Measurements from ENCODE around the gene C1QC.

Gene C1QC

GRCh38 chr1:22628698-22629444 lies 14.6 kb upstream of the C1QC start:
- Histone ChIP-seq H3K4me2 (ENCODE audit: insufficient read depth, low read length, poor library complexity, severe bottlenecking) (no peak overlapping the region), H3K4me1 (ENCODE audit: control insufficient read depth in 2 of 2, insufficient read depth in 1 of 2, low read depth in 1 of 2, low read length in 2 of 2) (peaks cover 2 to 10% of the 10 kb centered on the region in 2 donors), H4K91ac (ENCODE audit: low read depth, low read length, poor library complexity) (no peak overlapping the region), H3K36me3 (replicated peaks in 1 of 2; ENCODE audit: control insufficient read depth in 2 of 2, insufficient read depth in 2 of 2, low read length in 2 of 2) (no peaks in the 10 kb centered on the region), H2BK15ac (ENCODE audit: low read length) (no peak overlapping the region), H2AFZ (ENCODE audit: low read length) (no peak overlapping the region), H3K27me3 (ENCODE audit: control insufficient read depth in 3 of 3, insufficient read depth in 3 of 3, low read depth in 1 of 3, low read length in 3 of 3) (peaks cover 0 to 49% (median 0%) of the 10 kb centered on the region in 3 experiments), H2BK12ac (ENCODE audit: low read length) (no peak overlapping the region), H3K18ac (ENCODE audit: low read length) (no peak overlapping the region), H3K79me1 (ENCODE audit: low read depth, low read length) (no peaks in the 10 kb centered on the region), H3K14ac (ENCODE audit: low read length) (no peak overlapping the region), H3K4me3 (ENCODE audit: low read length in 2 of 2) (no peak overlapping the region), H3K4ac (ENCODE audit: low read length) (no peak overlapping the region), H3K23ac (ENCODE audit: low read depth, low read length, poor library complexity) (no peak overlapping the region), H2AK5ac (ENCODE audit: low read depth, low read length) (no peak overlapping the region), H3K9ac (ENCODE audit: low read depth, low read length, poor library complexity) (no peak overlapping the region), H3K9me3 (replicated peaks in 1 of 2; ENCODE audit: control insufficient read depth in 2 of 2, insufficient read depth in 1 of 2, low read depth in 1 of 2, low read length in 2 of 2) (no peaks in the 10 kb centered on the region), H2BK5ac (ENCODE audit: low read length) (no peak overlapping the region), H2BK120ac (ENCODE audit: low read depth, low read length) (no peak overlapping the region), H4K8ac (ENCODE audit: low read depth, low read length) (no peak overlapping the region), H3K27ac (replicated peaks; ENCODE audit: low read length) (no peak overlapping the region)
- no peak for DNase-seq (ENCODE audit: low spot score)
- WGBS, 2 donors (ENCODE audit: extremely low coverage in 2 of 2, insufficient read length in 2 of 2, insufficient replicate concordance in 1 of 2), result no CpG with 5 or more reads among the region's 11 CpGs

GRCh38 chr1:22629886-22630285 lies 13.5 kb upstream of the C1QC start:
- no peaks in the 10 kb centered on the region for H3K36me3 ChIP-seq (replicated peaks in 1 of 2; ENCODE audit: control insufficient read depth in 2 of 2, insufficient read depth in 2 of 2, low read length in 2 of 2)
- peaks cover 2 to 10% of the 10 kb centered on the region in 2 donors for H3K4me1 ChIP-seq (ENCODE audit: control insufficient read depth in 2 of 2, insufficient read depth in 1 of 2, low read depth in 1 of 2, low read length in 2 of 2)
- H3K4me2 ChIP-seq (ENCODE audit: insufficient read depth, low read length, poor library complexity, severe bottlenecking), result no peak overlapping the region
- no peak overlapping the region for H3K14ac ChIP-seq (ENCODE audit: low read length)
- no peak overlapping the region for H2BK12ac ChIP-seq (ENCODE audit: low read length)
- H3K9me3 ChIP-seq (replicated peaks in 1 of 2; ENCODE audit: control insufficient read depth in 2 of 2, insufficient read depth in 1 of 2, low read depth in 1 of 2, low read length in 2 of 2), result no peaks in the 10 kb centered on the region
- no peak overlapping the region for H3K27ac ChIP-seq (replicated peaks; ENCODE audit: low read length)
- H4K8ac ChIP-seq (ENCODE audit: low read depth, low read length), result no peak overlapping the region
- H2AK5ac ChIP-seq (ENCODE audit: low read depth, low read length), result no peak overlapping the region
- H3K4me3 ChIP-seq (ENCODE audit: low read length in 2 of 2), result no peak overlapping the region
- H2BK120ac ChIP-seq (ENCODE audit: low read depth, low read length), result no peak overlapping the region
- DNase-seq (ENCODE audit: low spot score), result no peak
- H3K23ac ChIP-seq (ENCODE audit: low read depth, low read length, poor library complexity), result no peak overlapping the region
- no CpG with 5 or more reads among the region's 2 CpGs for WGBS, 2 donors (ENCODE audit: extremely low coverage in 2 of 2, insufficient read length in 2 of 2, insufficient replicate concordance in 1 of 2)
- H2AFZ ChIP-seq (ENCODE audit: low read length), result peak overlapping the region; percentile 48
- no peak overlapping the region for H2BK15ac ChIP-seq (ENCODE audit: low read length)
- no peak overlapping the region for H4K91ac ChIP-seq (ENCODE audit: low read depth, low read length, poor library complexity)
- no peak overlapping the region for H3K4ac ChIP-seq (ENCODE audit: low read length)
- H3K79me1 ChIP-seq (ENCODE audit: low read depth, low read length), result no peaks in the 10 kb centered on the region
- H3K27me3 ChIP-seq (ENCODE audit: control insufficient read depth in 3 of 3, insufficient read depth in 3 of 3, low read depth in 1 of 3, low read length in 3 of 3), result peaks cover 0 to 44% (median 0%) of the 10 kb centered on the region in 3 experiments
- no peak overlapping the region for H3K18ac ChIP-seq (ENCODE audit: low read length)
- no peak overlapping the region for H2BK5ac ChIP-seq (ENCODE audit: low read length)
- H3K9ac ChIP-seq (ENCODE audit: low read depth, low read length, poor library complexity), result no peak overlapping the region

- Histone ChIP-seq H3K18ac (ENCODE audit: low read length) (no peak overlapping the region), H2BK15ac (ENCODE audit: low read length) (no peak overlapping the region), H3K27me3 (ENCODE audit: control insufficient read depth in 3 of 3, insufficient read depth in 3 of 3, low read depth in 1 of 3, low read length in 3 of 3) (peaks cover 0 to 13% (median 0%) of the 10 kb centered on the region in 3 experiments), H4K8ac (ENCODE audit: low read depth, low read length) (no peak overlapping the region), H3K4ac (ENCODE audit: low read length) (no peak overlapping the region), H3K14ac (ENCODE audit: low read length) (no peak overlapping the region), H2BK120ac (ENCODE audit: low read depth, low read length) (no peak overlapping the region), H3K4me3 (ENCODE audit: low read length in 2 of 2) (no peak overlapping the region), H3K9ac (ENCODE audit: low read depth, low read length, poor library complexity) (no peak overlapping the region), H2AK5ac (ENCODE audit: low read depth, low read length) (no peak overlapping the region), H2AFZ (ENCODE audit: low read length) (no peak overlapping the region), H3K4me1 (ENCODE audit: control insufficient read depth in 2 of 2, insufficient read depth in 1 of 2, low read depth in 1 of 2, low read length in 2 of 2) (peaks cover 2 to 10% of the 10 kb centered on the region in 2 donors), H3K23ac (ENCODE audit: low read depth, low read length, poor library complexity) (no peak overlapping the region), H2BK12ac (ENCODE audit: low read length) (no peak overlapping the region), H3K27ac (replicated peaks; ENCODE audit: low read length) (no peak overlapping the region), H4K91ac (ENCODE audit: low read depth, low read length, poor library complexity) (no peak overlapping the region), H3K9me3 (replicated peaks in 1 of 2; ENCODE audit: control insufficient read depth in 2 of 2, insufficient read depth in 1 of 2, low read depth in 1 of 2, low read length in 2 of 2) (no peaks in the 10 kb centered on the region), H3K79me1 (ENCODE audit: low read depth, low read length) (no peaks in the 10 kb centered on the region), H2BK5ac (ENCODE audit: low read length) (no peak overlapping the region), H3K4me2 (ENCODE audit: insufficient read depth, low read length, poor library complexity, severe bottlenecking) (no peak overlapping the region), H3K36me3 (replicated peaks in 1 of 2; ENCODE audit: control insufficient read depth in 2 of 2, insufficient read depth in 2 of 2, low read length in 2 of 2) (no peaks in the 10 kb centered on the region)
- DNase-seq (ENCODE audit: low spot score), result no peak
- no CpG with 5 or more reads among the region's 10 CpGs for WGBS, 2 donors (ENCODE audit: extremely low coverage in 2 of 2, insufficient read length in 2 of 2, insufficient replicate concordance in 1 of 2)
Measured at GRCh38 chr1:22633697-22634463, 9.6 kb upstream of the C1QC start.

- no peak overlapping the region for H3K4me2 ChIP-seq (ENCODE audit: insufficient read depth, low read length, poor library complexity, severe bottlenecking)
- no peak overlapping the region for H4K91ac ChIP-seq (ENCODE audit: low read depth, low read length, poor library complexity)
- H3K4me1 ChIP-seq (ENCODE audit: control insufficient read depth in 2 of 2, insufficient read depth in 1 of 2, low read depth in 1 of 2, low read length in 2 of 2), result peaks cover 0 to 3% of the 10 kb centered on the region in 2 donors
- no peak overlapping the region for H2AFZ ChIP-seq (ENCODE audit: low read length)
- WGBS, 2 donors (ENCODE audit: extremely low coverage in 2 of 2, insufficient read length in 2 of 2, insufficient replicate concordance in 1 of 2), result no CpG with 5 or more reads among the region's 7 CpGs
- no peaks in the 10 kb centered on the region for H3K9me3 ChIP-seq (replicated peaks in 1 of 2; ENCODE audit: control insufficient read depth in 2 of 2, insufficient read depth in 1 of 2, low read depth in 1 of 2, low read length in 2 of 2)
- no peak overlapping the region for H3K14ac ChIP-seq (ENCODE audit: low read length)
- DNase-seq (ENCODE audit: low spot score), result no peak
- H3K79me1 ChIP-seq (ENCODE audit: low read depth, low read length), result no peaks in the 10 kb centered on the region
- no peak overlapping the region for H3K18ac ChIP-seq (ENCODE audit: low read length)
- peaks cover 0 to 10% (median 0%) of the 10 kb centered on the region in 3 experiments for H3K27me3 ChIP-seq (ENCODE audit: control insufficient read depth in 3 of 3, insufficient read depth in 3 of 3, low read depth in 1 of 3, low read length in 3 of 3)
- H3K36me3 ChIP-seq (replicated peaks in 1 of 2; ENCODE audit: control insufficient read depth in 2 of 2, insufficient read depth in 2 of 2, low read length in 2 of 2), result no peaks in the 10 kb centered on the region
- no peak overlapping the region for H3K4ac ChIP-seq (ENCODE audit: low read length)
- no peak overlapping the region for H2BK15ac ChIP-seq (ENCODE audit: low read length)
- H3K4me3 ChIP-seq (ENCODE audit: low read length in 2 of 2), result no peak overlapping the region
- no peak overlapping the region for H3K23ac ChIP-seq (ENCODE audit: low read depth, low read length, poor library complexity)
- peak overlapping the region; percentile 39 for H2AK5ac ChIP-seq (ENCODE audit: low read depth, low read length)
- H2BK120ac ChIP-seq (ENCODE audit: low read depth, low read length), result no peak overlapping the region
- no peak overlapping the region for H4K8ac ChIP-seq (ENCODE audit: low read depth, low read length)
- no peak overlapping the region for H3K27ac ChIP-seq (replicated peaks; ENCODE audit: low read length)
- no peak overlapping the region for H3K9ac ChIP-seq (ENCODE audit: low read depth, low read length, poor library complexity)
- H2BK5ac ChIP-seq (ENCODE audit: low read length), result no peak overlapping the region
- no peak overlapping the region for H2BK12ac ChIP-seq (ENCODE audit: low read length)
Measured at GRCh38 chr1:22635436-22635835, 8.0 kb upstream of the C1QC start.
